ENCODE data around the gene SLC25A21.

GRCh38 chr14:36880276-36880675 lies 292.1 kb downstream of the SLC25A21 start:
- no peak for TF ChIP-seq CHD4 (IDR thresholded peaks at IDR 0.05; ENCODE audit: borderline replicate concordance)
- TF ChIP-seq RAD21 (conservative IDR thresholded peaks at IDR 0.05 in 1 of 2, IDR thresholded peaks at IDR 0.05 in 1 of 2): no peak
- no peak for TF ChIP-seq CTCF (IDR thresholded peaks at IDR 0.05)
- no peak for TF ChIP-seq HDAC2 (IDR thresholded peaks at IDR 0.05)
- TF ChIP-seq MAZ (IDR thresholded peaks at IDR 0.05; ENCODE audit: borderline replicate concordance, low read depth, low read length): no peak
- no peak for TF ChIP-seq CHD2 (IDR thresholded peaks at IDR 0.05; ENCODE audit: low read length, partially characterized antibody)
- TF ChIP-seq POLR2A (IDR thresholded peaks at IDR 0.05; ENCODE audit: low read length): no peak
- no peak for TF ChIP-seq RNF2 (IDR thresholded peaks at IDR 0.05; ENCODE audit: borderline replicate concordance, low read depth)
- TF ChIP-seq JUNB (IDR thresholded peaks at IDR 0.05): no peak
- no peak for TF ChIP-seq SREBF2 (IDR thresholded peaks at IDR 0.05)
- no peak for TF ChIP-seq BCL3 (IDR thresholded peaks at IDR 0.05)
